Measurements from ENCODE around the gene DYNC1LI2.
A peak's percentile ranks its signal among the peaks of the same experiment; 100 is the strongest.
"Not testable (repeated sequence)": the region's sequence is repeated elsewhere in the genome, so short reads cannot be mapped to it uniquely, and the experiment has no call there.

The DYNC1LI2 gene

GRCh38 chr16:66695935-66696668 is 55.3 kb downstream of the DYNC1LI2 start:
- DNase-seq: peak in 1 of 4 experiments; percentile 24

GRCh38 chr16:66695471-66695934 is 55.9 kb downstream of the DYNC1LI2 start:
- DNase-seq: no peak

GRCh38 chr16:66693149-66693548 is 58.3 kb downstream of the DYNC1LI2 start:
- DNase-seq: no peak

- no peak for DNase-seq
These were observed 59.1 kb downstream of the DYNC1LI2 start for GRCh38 chr16:66692341-66692740.

DNA sequence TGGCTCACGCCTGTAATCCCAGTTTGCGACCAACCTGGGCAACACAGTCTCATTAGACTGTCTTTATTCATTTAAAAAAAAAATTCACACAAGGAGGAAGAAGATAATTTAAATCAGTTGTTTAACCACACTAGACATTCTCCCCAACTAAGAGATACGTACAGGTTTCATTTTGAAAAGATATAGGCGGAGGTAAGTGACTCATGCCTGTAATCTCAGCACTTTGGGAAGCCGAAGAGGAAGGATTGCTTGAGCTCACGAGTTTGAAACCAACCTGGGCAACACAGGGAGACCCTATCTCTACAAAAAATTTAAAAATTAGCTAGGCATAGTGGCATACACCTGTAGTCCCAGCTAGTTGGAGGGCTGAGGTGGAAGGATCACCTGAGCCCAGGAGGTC is 60.2 kb downstream of the DYNC1LI2 start:
- DNase-seq: no peak

DNA sequence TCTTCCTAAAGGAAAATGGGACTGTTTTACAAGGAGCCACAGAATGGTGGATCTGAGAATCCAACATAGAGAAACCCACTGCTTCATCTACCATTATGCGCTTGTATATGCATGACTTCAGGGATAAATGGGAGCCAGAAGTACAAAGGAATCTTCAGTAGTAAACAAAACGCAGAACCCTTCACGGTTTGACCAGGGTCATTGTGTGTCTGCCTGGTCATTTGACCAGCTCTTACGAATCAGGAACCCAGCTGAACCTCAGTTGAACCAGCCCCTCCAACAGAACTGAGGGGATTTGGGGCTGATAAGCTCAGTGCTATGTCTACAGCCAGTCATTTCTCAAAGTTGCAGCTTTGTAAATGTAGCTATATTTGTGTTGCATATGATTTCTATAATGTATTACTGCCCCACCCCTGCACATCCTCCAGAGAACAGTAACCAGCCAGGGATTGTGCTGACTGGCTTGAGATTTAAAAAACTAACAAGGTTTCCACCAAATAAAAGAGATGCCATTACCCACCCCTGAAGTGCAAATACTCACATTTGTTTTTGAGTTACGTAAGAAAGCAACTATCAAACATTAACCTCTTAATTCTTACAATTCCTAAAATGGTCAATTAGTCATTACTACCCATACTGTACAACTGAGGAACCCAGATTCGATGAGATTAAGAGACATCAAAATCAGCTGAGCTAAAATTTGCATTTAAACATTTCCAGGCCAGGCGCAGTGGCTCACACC is 61.1 kb downstream of the DYNC1LI2 start:
- no peak for DNase-seq

DNA sequence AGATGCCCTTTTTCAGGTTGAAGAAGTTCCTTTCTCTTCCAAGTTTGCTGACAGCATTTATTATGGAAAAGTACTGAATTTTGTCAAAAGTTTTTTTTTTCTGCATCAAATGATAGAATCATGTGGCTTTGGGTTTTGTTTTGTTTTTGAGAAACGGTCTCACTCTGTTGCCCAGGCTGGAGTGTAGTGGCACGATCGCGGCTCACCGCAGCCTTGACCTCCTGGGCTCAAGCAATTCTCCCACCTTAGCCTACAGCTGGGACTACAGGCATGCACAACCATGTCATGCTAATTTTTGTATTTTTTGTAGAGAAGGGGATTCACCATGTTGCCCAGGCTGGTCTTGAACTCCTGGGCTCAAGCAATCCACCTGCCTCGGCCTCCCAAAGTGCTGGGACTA is 62.1 kb downstream of the DYNC1LI2 start:
- DNase-seq: no peak

GRCh38 chr16:66687906-66688625 is 63.3 kb downstream of the DYNC1LI2 start:
- no peak for DNase-seq

DNA sequence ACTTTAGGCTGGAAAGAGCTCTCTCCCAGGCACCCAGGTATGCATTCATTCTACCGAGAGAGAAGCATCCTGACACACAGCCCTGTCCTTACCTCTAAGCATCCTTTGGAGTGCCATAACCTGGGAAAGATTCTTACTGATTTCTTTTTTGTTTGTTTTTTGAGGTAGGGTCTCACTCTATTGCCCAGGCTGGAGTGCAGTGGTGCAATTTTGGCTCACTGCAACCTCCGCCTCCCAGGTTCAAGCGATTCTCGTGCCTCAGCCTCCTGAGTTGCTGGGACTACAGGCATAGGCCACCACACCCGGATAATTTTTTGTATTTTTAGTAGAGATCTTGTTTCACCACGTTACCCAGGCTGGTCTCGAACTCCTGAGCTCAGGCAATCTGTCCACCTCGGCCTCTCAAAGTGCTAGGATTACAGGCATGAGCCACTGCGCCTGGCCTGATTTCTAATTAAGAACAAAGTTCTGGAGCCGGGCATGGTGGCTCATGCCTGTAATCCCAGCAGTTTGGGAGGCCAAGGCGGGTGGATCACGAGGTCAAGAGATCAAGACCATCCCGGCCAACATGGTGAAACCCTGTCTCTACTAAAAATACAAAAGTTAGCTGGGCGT is 65.8 kb downstream of the DYNC1LI2 start:
- not testable (repeated sequence) for DNase-seq

DNA sequence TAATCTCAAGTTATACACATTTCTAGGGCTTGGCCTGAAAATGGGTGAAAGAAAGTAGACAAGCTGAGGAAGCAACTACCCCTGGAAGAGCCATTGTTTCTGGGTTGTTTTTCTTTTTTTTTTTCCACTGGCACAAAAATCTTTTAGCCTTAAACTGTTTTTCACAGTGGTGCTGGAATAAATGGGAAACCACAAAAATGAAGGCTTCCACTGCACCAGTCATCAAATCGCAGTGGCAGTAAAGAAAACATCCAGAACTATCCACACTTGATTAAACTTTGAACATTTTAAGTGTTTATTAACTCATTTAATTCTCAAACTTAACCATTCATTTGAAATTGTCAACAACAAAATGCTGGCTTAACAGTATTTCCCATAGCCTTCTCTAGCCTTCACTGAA is 69.1 kb downstream of the DYNC1LI2 start:
- no peak for DNase-seq

DNA sequence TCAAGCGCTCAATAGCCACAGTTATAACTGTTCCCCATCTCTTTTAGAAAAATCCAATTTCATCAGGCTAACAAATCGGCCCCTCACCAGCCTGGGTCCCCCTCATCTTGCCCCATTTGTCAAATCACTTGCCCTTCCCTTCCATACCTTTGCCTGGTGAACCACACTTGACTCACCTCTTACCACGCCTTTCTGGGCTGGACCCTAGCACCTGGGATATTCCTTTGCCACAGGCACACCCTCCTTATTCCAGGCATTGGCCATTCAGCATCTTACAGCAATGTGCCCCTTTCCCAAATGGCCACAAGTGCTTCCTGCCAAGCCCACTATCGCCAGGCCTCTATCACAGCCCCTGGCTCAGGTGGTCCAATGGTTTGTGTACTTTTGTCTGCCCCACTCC is 69.7 kb downstream of the DYNC1LI2 start:
- DNase-seq: no peak

DNA sequence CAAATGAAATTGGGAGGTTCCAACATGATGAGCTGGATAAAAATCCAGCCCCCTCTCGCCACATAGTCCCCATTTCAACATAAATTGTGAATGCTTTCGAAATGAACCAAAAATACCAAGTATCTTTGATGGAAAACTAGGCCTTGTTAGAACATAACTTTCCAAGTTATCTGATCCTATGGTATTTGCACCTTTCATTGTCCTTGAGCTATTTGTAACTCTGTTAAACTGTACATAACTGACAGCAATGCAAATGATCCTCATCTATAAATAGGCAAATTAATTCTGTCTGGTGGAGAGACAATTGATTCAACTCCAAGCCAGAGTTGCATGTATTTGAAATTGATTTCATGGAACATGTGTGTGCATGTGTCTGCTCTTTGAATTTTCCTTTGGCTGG is 73.1 kb downstream of the DYNC1LI2 start:
- DNase-seq: no peak

- DNase-seq: no peak
These were observed 73.6 kb downstream of the DYNC1LI2 start for GRCh38 chr16:66677836-66678235.

DNA sequence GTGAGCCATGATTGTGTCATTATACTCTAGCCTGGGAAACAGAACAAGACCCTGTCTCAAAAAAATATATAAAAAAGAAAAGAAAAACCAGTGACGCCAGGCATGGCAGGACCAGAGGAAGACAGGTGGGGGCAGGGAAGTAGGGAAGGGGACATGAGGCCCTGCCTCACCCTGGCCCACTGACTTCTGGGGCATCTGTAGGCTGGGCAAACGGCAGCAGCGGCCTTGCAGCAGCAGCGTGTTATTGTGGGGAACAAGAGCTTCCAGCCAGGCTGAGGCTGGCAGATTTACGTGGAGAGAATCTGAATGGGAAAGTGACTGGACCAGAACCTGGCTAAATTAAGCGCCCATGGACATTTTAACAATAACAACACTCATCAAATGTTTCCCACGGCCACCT is 74.2 kb downstream of the DYNC1LI2 start:
- no peak for DNase-seq

GRCh38 chr16:66676599-66676998 is 74.8 kb downstream of the DYNC1LI2 start:
- no peak for DNase-seq

DNA sequence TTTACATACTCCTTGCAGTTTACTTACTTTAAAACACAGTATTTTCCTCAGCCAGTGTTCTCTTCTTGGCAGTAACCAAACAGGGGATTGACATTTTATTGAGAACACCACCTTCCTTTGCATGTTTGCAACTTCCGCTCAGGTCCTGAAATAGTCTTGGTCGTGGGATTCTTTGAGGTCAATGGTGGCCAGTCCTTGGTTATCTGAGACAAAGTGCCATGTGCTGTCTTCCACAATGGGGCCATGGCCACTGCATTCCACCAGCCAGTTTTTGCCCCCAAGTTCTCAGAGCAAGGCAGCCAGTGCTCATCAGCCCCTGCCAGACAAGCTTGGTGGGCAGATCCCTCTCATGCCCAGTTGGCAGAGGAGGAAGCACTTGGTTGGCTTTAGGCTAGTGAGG is 77.7 kb downstream of the DYNC1LI2 start:
- DNase-seq: no peak
